ENCODE data around the gene PIK3C2B.

PIK3C2B gene

DNA sequence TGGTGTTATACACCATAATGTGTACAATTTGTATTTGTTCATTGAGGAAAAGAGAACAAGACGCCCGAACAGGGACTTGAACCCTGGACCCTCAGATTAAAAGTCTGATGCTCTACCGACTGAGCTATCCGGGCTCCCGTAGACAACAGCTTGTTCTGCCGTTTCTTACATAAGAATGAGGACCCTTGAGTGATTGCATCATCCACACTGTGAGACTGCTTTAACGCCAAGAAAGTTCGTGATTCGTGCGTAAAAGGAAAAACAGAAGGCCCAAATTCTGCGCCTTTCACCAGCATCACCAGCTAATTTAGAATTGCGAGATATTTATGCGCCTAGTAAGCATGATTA, 12.3 kb upstream of the PIK3C2B start:
- in situ Hi-C loops (cut with MboI; ENCODE audit: low sequenced_read_pairs, unreplicated experiment), result no loop called here
- TF ChIP-seq, protein P1, sequence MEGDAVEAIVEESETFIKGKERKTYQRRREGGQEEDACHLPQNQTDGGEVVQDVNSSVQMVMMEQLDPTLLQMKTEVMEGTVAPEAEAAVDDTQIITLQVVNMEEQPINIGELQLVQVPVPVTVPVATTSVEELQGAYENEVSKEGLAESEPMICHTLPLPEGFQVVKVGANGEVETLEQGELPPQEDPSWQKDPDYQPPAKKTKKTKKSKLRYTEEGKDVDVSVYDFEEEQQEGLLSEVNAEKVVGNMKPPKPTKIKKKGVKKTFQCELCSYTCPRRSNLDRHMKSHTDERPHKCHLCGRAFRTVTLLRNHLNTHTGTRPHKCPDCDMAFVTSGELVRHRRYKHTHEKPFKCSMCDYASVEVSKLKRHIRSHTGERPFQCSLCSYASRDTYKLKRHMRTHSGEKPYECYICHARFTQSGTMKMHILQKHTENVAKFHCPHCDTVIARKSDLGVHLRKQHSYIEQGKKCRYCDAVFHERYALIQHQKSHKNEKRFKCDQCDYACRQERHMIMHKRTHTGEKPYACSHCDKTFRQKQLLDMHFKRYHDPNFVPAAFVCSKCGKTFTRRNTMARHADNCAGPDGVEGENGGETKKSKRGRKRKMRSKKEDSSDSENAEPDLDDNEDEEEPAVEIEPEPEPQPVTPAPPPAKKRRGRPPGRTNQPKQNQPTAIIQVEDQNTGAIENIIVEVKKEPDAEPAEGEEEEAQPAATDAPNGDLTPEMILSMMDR (IDR thresholded peaks at IDR 0.05; ENCODE audit: borderline replicate concordance, control extremely low read depth, extremely low read depth, insufficient read depth, missing control alignments), result no peak
- DNase-seq (ENCODE audit: low spot score), result peak; percentile 64

DNA sequence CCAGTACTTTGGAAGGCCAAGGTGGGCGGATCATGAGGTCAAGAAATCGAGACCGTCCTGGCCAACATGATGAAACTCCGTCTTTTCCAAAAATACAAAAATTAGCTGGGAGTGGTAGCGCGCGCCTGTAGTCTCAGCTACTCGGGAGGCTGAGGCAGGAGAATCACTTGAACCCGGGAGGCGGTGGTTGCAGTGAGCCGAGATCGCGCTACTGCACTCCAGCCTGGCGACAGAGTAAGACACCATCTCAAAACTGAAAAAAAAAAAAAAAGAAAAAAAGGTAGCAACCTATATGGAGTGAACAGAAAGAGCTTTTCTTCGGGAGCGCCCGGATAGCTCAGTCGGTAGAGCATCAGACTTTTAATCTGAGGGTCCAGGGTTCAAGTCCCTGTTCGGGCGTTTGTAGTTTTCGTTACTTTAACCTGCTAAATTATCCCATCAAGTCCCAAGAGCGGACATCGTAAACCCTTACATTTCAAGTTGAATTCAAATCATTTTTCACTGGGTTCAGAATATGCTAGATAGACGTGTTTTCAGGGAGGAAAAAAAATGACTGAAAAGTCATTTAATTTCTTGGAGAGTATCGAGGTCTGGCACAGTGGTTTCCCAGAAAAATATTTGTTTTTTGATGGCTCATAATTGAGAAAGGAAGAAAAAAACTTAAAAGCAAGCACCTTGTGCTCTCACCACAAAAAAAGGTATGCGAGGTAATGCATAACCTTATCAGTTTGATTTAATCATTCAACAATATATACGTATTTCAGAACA, 11.8 kb upstream of the PIK3C2B start:
- no peak for DNase-seq (ENCODE audit: low spot score)

DNA sequence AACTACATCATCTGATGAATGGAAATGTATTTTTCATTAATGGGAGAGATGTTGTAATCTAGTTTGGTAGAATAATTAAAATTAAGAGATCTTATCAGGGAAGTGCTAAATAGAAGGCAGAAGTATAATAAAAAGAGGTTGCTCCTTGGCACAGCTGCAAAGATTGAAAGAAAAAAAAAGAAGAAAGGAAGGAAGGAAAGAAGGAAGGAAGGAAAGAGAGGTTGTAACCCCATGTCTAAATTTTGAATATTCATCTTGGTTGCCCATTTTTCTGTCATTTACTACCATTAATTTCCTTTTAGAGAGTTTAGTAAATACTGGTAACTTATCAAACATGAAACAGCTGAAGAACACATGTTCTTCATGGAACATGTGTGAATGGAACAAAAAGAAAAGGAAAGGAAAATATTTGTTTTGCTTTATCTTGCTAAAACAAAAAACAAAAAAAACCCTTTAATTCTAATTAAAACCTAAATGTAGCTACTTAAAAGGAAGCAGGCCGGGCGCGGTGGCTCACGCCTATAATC, 11.1 kb upstream of the PIK3C2B start:
- in situ Hi-C loops (cut with MboI; ENCODE audit: low sequenced_read_pairs, unreplicated experiment), result no loop called here
- TF ChIP-seq, protein P1 (IDR thresholded peaks at IDR 0.05; ENCODE audit: borderline replicate concordance, control extremely low read depth, extremely low read depth, insufficient read depth, missing control alignments), result no peak
- DNase-seq (ENCODE audit: low spot score), result no peak

More for the DNA sequence above, 11.8 kb upstream of the PIK3C2B start:
- in situ Hi-C loops (cut with MboI; ENCODE audit: low sequenced_read_pairs, unreplicated experiment), result no loop called here
- TF ChIP-seq, protein P1 (IDR thresholded peaks at IDR 0.05; ENCODE audit: borderline replicate concordance, control extremely low read depth, extremely low read depth, insufficient read depth, missing control alignments), result no peak

DNA sequence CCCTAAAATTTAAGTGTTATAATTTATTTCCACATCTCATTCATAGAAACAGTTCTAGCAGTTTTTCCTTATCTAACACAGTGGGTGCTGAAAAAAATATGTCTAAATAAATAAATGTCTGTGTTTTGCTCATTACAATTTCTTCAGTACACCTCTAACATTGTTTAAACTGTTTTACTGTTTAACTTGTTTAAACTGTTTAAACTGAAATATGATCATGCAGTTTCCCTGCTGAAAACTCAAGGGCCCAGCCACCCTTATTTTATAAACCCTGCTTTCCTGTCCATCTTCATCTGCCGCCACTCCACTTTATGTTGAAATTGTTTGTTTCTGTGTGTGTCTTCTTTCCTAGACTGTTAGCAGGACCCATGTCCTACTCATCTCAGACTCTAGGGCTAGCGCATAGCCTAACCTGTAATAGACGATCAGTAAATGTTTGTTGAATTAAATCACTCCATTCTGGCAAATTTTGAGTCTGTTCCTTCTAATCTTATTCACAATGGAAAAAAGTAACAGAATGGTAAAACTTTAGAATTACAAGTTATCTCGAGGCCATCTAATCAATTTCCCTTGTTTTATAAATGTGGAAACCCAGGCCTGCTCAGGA, 9.4 kb upstream of the PIK3C2B start:
- TF ChIP-seq, protein P1 (IDR thresholded peaks at IDR 0.05; ENCODE audit: borderline replicate concordance, control extremely low read depth, extremely low read depth, insufficient read depth, missing control alignments), result no peak
- in situ Hi-C loops (cut with MboI; ENCODE audit: low sequenced_read_pairs, unreplicated experiment), result loop anchor here (5.0 kb wide), 1 partner anchor 57 kb away; no protein-coding TSS in a partner anchor
- no peak for DNase-seq (ENCODE audit: low spot score)

DNA sequence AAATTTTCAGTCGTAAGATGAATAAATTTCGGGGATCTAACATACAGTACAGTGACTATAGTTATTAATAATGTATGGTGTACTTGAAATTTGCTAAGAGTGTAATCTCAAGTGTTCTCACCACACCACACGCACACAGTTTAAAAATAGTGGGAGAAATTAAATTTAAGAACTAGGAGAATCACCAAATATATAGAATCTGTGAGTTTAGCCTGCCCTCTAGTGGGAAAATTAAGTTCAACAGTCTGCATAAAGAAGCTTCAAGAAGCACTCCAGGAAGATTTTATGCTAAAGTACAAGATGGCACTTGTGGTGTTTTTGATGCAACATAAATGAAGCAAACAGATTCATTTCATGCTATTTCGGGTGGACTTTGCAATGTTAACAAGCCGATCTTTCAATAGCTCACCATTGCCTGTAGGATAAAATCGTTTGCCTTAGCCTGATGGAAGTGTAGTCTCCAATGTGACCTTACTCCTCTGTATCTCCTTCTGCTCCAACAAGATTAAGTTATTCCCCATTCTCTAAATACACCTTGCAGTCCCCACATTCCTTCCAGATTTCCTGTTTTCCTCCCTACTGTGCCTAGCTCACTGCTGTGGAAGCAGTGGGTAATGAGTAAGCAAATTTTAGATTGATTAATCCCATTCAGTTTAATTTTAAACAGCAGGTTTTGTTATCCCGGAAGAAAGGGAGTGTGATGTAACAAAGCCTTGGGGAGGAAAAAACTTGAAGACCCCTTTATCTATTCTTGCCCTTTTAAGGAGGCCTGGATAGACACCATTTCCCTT, 8.7 kb upstream of the PIK3C2B start:
- in situ Hi-C loops (cut with MboI; ENCODE audit: low sequenced_read_pairs, unreplicated experiment), result loop anchor here (5.0 kb wide), 1 partner anchor 56 kb away; no protein-coding TSS in a partner anchor

More for the DNA sequence above, 8.7 kb upstream of the PIK3C2B start:
- DNase-seq (ENCODE audit: low spot score), result no peak
- TF ChIP-seq, protein P1 (IDR thresholded peaks at IDR 0.05; ENCODE audit: borderline replicate concordance, control extremely low read depth, extremely low read depth, insufficient read depth, missing control alignments), result peak; percentile 46
